Activated CD8-positive, alpha-beta T cell treated with anti-CD3 and anti-CD28 coated beads for 36 hours (primary cell): ENCODE data around the gene FAAP24. TPM values are rescaled to one million over a fixed set of nuclear protein-coding genes. Genes with fewer than 3 reads are reported as not detected.
"Not testable (repeated sequence)": the region's sequence is repeated elsewhere in the genome, so short reads cannot be mapped to it uniquely, and the experiment has no call there.

Source experiments
- ATAC-seq: fragments of 200-7000 bp; cut with Tn5 transposase; one replicate; pipeline ENCODE4 v1.10.0; 2021; ENCODE audit warnings: mild to moderate bottlenecking, moderate library complexity
- CTCF ChIA-PET: fragments of 350-600 bp; sonication (Branson Sonifier 250); formaldehyde crosslinking; loops from one replicate; lab custom pipeline; 2021; ENCODE audit warnings: antibody characterized with exemption; lab: Charles Lee
- POLR2A ChIA-PET: fragments of 350-600 bp; sonication (Branson Sonifier 250); formaldehyde crosslinking; loops from one replicate; lab custom pipeline; 2021; ENCODE audit warnings: antibody characterized with exemption; lab: Charles Lee
- DNase-seq: peaks from one replicate; pipeline ENCODE4 v3.0.0-alpha.2; 2020
- H3K27ac Mint-ChIP-seq: one replicate; pipeline ENCODE4 v1.8.0; 2021; ENCODE audit warnings: mild to moderate bottlenecking, mixed read lengths
- H3K27me3 Mint-ChIP-seq: one replicate; pipeline ENCODE4 v1.8.0; 2021; ENCODE audit warnings: mixed read lengths
- H3K36me3 Mint-ChIP-seq: one replicate; pipeline ENCODE4 v1.8.0; 2021; ENCODE audit warnings: low read depth, mixed read lengths
- H3K4me1 Mint-ChIP-seq: one replicate; pipeline ENCODE4 v1.8.0; 2021; ENCODE audit warnings: low read depth, mixed read lengths
- H3K4me3 Mint-ChIP-seq: one replicate; pipeline ENCODE4 v1.8.0; 2021; ENCODE audit warnings: mild to moderate bottlenecking, moderate library complexity, mixed read lengths
- H3K9me3 Mint-ChIP-seq: one replicate; pipeline ENCODE4 v1.8.0; 2021; ENCODE audit warnings: mixed read lengths
- CTCF ChIP-seq: fragments of 200-600 bp; IDR thresholded peaks from one replicate; pipeline ENCODE4 v1.8.0; 2022; ENCODE audit warnings: antibody characterized with exemption, mild to moderate bottlenecking
- intact Hi-C: fragments of 100-400 bp; cut with micrococcal nuclease; formaldehyde crosslinking; loops from one replicate; pipeline ENCODE4 v1.10.0; 2022
- total RNA-seq, 2 experiments: library from RNA; stranded (reverse); gene quantifications; one replicate each; pipeline ENCODE4 v1.2.3, GENCODE V29; 2021

FAAP24 gene
- total RNA-seq, 2 experiments from 2014 or later = 6.7 to 8.2 TPM

- Mint-ChIP-seq H3K27me3 (no peaks in the 10 kb centered on the region), H3K4me1 (no peaks in the 10 kb centered on the region), H3K4me3 (no peak overlapping the region), H3K36me3 (no peaks in the 10 kb centered on the region), H3K9me3 (no peaks in the 10 kb centered on the region), H3K27ac (no peak overlapping the region)
- ChIA-PET CTCF (no interaction called here), POLR2A (no interaction called here)
- no peak for ATAC-seq
- intact Hi-C loops = no loop called here
- DNase-seq = no peak
- no peak for TF ChIP-seq CTCF
Measured at GRCh38 chr19:32988724-32989123, 16.7 kb downstream of the FAAP24 start.

GRCh38 chr19:32995966-32996365 lies 23.9 kb downstream of the FAAP24 start:
- CTCF ChIA-PET, H3K9me3 Mint-ChIP-seq, H3K4me1 Mint-ChIP-seq, intact Hi-C loops, H3K36me3 Mint-ChIP-seq, H3K4me3 Mint-ChIP-seq, POLR2A ChIA-PET, DNase-seq, ATAC-seq, H3K27ac Mint-ChIP-seq, H3K27me3 Mint-ChIP-seq: not testable (repeated sequence)

GRCh38 chr19:32997061-32997464 lies 25.0 kb downstream of the FAAP24 start:
- DNase-seq, POLR2A ChIA-PET, H3K27ac Mint-ChIP-seq: not testable (repeated sequence)

GRCh38 chr19:32997716-32998355 lies 25.8 kb downstream of the FAAP24 start:
- H3K9me3 Mint-ChIP-seq = no peaks in the 10 kb centered on the region

More at GRCh38 chr19:32997061-32997464, 25.0 kb downstream of the FAAP24 start:
- ATAC-seq, H3K9me3 Mint-ChIP-seq, H3K4me3 Mint-ChIP-seq, H3K4me1 Mint-ChIP-seq, H3K27me3 Mint-ChIP-seq, CTCF ChIA-PET, intact Hi-C loops, H3K36me3 Mint-ChIP-seq: not testable (repeated sequence)

GRCh38 chr19:32998722-32999121 lies 26.7 kb downstream of the FAAP24 start:
- H3K27ac Mint-ChIP-seq = no peak overlapping the region
- CTCF ChIA-PET = no interaction called here
- no peaks in the 10 kb centered on the region for H3K9me3 Mint-ChIP-seq
- no peaks in the 10 kb centered on the region for H3K36me3 Mint-ChIP-seq
- intact Hi-C loops = no loop called here
- ATAC-seq (no peak), DNase-seq (no peak)
- POLR2A ChIA-PET = no interaction called here
- TF ChIP-seq CTCF = no peak
- H3K27me3 Mint-ChIP-seq = no peaks in the 10 kb centered on the region
- H3K4me1 Mint-ChIP-seq = peaks cover 7% of the 10 kb centered on the region
- no peak overlapping the region for H3K4me3 Mint-ChIP-seq

More at GRCh38 chr19:32997716-32998355, 25.8 kb downstream of the FAAP24 start:
- ChIA-PET POLR2A (interaction anchor here (0.6 kb wide), 1 partner anchor 354 kb away, joined by 4 read pairs; no protein-coding TSS in a partner anchor), CTCF (no interaction called here)
- Mint-ChIP-seq H3K4me1 (peaks cover 7% of the 10 kb centered on the region), H3K4me3 (no peak overlapping the region), H3K36me3 (no peaks in the 10 kb centered on the region), H3K27ac (no peak overlapping the region), H3K27me3 (no peaks in the 10 kb centered on the region)
- intact Hi-C loops = no loop called here
- DNase-seq = no peak
- no peak for ATAC-seq
- no peak for TF ChIP-seq CTCF

- Mint-ChIP-seq H3K27ac (peak overlapping the region; percentile 1), H3K4me3 (no peak overlapping the region), H3K4me1 (peaks cover 7% of the 10 kb centered on the region), H3K9me3 (no peaks in the 10 kb centered on the region), H3K27me3 (no peaks in the 10 kb centered on the region), H3K36me3 (no peaks in the 10 kb centered on the region)
- peak; percentile 21 for DNase-seq
- CTCF ChIA-PET = no interaction called here
- peak; percentile 60 for ATAC-seq
- TF ChIP-seq CTCF = no peak
- POLR2A ChIA-PET = no interaction called here
- intact Hi-C loops = no loop called here
Measured at GRCh38 chr19:33000510-33000909, 28.5 kb downstream of the FAAP24 start.
